ENCODE measurements around the gene ZNF791.
"Not testable (repeated sequence)": the region's sequence is repeated elsewhere in the genome, so short reads cannot be mapped to it uniquely, and the experiment has no call there.

ZNF791 gene

DNA sequence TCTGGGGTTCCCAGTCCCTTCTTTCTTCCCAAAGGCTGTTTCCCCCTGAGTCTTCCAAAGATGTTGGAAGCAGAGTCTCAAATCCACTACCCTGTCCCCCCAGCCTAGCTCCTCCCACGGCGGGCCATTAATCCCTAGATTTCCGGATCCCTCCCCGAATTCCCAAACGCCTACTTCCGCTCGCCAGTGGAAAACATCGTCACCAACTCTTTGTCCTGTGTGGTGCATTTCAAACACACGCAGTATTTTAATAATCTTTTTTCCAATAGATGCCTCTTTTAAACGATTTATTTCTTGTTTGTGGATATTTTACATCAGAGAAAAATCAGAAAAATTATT, 610 bp downstream of the ZNF791 start:
- peak overlapping the region; percentile 91 for H3K4me3 ChIP-seq (ENCODE audit: low read length)
- DNase-seq (ENCODE audit: low read depth), result peak; percentile 86
- TF ChIP-seq, protein P1, sequence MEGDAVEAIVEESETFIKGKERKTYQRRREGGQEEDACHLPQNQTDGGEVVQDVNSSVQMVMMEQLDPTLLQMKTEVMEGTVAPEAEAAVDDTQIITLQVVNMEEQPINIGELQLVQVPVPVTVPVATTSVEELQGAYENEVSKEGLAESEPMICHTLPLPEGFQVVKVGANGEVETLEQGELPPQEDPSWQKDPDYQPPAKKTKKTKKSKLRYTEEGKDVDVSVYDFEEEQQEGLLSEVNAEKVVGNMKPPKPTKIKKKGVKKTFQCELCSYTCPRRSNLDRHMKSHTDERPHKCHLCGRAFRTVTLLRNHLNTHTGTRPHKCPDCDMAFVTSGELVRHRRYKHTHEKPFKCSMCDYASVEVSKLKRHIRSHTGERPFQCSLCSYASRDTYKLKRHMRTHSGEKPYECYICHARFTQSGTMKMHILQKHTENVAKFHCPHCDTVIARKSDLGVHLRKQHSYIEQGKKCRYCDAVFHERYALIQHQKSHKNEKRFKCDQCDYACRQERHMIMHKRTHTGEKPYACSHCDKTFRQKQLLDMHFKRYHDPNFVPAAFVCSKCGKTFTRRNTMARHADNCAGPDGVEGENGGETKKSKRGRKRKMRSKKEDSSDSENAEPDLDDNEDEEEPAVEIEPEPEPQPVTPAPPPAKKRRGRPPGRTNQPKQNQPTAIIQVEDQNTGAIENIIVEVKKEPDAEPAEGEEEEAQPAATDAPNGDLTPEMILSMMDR (IDR thresholded peaks at IDR 0.05; ENCODE audit: insufficient read depth, low read depth, low read length, missing control alignments), result no peak

DNA sequence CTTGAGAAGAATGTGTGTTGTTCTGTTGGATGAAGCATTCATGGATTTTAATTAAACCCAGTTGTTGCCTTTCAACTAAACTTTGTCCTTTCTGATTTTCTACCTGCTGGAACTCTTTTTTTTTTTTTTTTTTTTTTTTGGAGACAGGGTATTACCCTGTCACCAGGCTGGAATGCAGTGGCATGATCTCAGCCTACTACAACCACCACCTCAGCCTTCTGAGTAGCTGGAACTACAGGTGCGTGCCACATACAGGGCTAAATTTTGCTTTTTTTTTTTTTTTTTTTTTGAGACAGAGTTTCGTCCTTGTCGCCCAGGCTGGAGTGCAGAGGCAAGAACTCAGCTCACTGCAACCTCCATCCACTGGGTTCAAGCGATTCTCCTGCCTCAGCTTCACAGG, 6.9 kb downstream of the ZNF791 start:
- no peak overlapping the region for H3K4me3 ChIP-seq (ENCODE audit: low read length)

DNA sequence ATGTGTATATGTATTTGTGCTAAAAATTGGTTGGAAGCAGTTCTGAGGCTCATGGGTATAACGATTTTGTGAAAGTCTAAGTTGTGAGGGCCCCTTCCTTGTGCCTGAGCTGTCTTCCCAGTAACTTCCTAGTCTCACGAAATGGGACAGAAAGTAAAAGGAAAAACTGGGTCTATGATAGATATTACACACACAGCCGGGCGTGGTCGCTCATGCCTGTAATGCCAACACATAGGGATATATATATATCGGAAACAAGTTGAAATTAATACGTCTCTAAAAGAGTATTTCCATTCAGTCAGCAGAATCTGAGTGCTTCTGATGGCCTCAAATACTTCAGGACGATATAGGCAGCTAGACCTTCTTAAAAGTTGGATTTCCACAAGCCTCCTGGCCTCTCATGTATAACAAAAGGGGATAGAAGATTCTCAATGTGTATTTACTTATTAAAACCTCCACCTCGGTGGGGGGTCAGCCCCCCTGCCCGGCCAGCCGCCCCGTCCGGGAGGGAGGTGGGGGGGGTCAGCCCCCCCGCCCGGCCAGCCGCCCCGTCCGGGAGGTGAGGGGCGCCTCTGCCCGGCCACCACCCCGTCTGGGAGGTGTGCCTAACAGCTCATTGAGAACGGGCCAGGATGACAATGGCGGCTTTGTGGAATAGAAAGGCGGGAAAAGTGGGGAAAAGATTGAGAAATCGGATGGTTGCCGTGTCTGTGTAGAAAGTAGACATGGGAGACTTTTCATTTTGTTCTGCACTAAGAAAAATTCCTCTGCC, 10.7 kb downstream of the ZNF791 start:
- not testable (repeated sequence) for DNase-seq (ENCODE audit: low read depth); H3K4me3 ChIP-seq (ENCODE audit: low read length)

More for the DNA sequence above, 6.9 kb downstream of the ZNF791 start:
- TF ChIP-seq, protein P1 (IDR thresholded peaks at IDR 0.05; ENCODE audit: insufficient read depth, low read depth, low read length, missing control alignments), result no peak
- DNase-seq (ENCODE audit: low read depth), result no peak

DNA sequence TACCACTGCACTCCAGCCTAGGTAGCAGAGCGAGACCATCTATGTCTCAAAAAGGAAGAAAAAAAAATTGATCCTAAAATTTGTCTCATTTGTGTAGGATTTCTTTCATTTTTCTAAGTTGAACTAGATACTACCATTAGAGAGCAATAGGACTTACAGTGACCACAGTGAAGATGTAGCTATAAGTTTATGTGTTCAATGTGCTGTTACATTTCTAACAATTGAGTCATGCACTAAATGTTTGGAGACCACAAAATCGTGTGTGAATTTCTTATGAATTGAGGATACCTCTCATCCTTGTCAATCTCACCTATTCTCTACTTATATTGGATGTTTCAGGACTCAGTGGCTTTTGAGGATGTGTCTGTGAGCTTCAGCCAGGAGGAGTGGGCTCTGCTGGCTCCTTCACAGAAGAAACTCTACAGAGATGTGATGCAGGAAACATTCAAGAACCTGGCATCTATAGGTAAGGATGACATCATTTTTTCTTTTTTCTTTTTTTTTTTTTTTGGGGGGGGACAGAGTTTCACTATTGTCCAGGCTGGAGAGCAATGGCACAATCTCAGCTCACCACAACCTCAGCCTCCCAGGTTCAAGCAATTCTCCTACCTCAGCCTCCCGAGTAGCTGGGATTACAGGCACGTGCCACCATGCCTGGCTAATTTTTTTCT, 12.8 kb downstream of the ZNF791 start:
- no peak overlapping the region for H3K4me3 ChIP-seq (ENCODE audit: low read length)
- DNase-seq (ENCODE audit: low read depth), result no peak
- TF ChIP-seq, protein P1 (IDR thresholded peaks at IDR 0.05; ENCODE audit: insufficient read depth, low read depth, low read length, missing control alignments), result no peak

DNA sequence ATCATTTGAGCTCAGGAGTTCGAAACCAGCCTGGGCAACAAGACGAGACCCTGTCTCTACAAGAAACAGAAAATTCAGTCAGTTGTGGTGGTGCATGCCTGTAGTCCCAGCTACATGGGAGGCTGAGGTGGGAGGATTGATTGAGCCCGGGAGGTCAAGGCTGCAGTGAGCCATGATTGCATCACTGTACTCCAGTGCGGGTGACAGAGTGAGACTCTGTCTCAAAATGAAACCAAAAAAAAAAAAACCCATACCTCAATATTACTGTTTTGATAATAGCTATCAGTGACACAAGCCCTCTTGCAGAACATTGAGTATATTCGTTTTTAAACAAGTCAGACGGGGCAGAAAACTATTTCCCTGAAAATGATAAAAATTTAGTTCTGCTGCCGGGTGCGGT, 16.2 kb downstream of the ZNF791 start:
- TF ChIP-seq, protein P1 (IDR thresholded peaks at IDR 0.05; ENCODE audit: insufficient read depth, low read depth, low read length, missing control alignments), result no peak
- DNase-seq (ENCODE audit: low read depth), result no peak
- H3K4me3 ChIP-seq (ENCODE audit: low read length), result no peak overlapping the region

DNA sequence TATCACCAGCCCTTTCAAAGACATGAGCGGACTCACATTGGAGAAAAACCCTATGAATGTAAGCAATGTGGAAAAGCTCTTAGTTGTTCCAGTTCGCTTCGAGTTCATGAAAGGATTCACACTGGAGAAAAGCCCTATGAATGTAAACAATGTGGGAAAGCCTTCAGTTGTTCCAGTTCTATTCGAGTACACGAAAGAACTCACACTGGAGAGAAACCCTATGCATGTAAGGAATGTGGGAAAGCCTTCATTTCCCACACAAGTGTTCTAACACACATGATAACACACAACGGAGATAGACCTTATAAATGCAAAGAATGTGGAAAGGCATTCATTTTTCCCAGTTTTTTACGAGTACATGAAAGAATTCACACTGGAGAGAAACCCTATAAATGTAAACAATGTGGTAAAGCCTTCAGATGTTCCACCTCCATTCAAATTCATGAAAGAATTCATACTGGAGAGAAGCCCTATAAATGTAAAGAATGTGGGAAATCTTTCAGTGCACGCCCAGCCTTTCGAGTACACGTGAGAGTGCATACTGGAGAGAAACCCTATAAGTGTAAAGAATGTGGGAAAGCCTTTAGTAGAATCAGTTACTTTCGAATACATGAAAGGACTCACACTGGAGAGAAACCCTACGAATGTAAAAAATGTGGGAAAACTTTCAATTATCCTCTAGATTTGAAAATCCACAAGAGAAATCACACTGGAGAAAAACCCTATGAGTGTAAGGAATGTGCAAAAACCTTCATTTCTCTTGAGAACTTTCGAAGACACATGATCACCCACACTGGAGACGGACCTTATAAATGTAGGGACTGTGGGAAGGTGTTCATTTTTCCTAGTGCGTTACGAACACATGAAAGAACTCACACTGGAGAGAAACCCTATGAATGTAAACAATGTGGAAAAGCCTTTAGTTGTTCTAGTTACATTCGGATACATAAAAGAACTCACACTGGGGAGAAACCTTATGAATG, 17.6 kb downstream of the ZNF791 start:
- TF ChIP-seq, protein P1 (IDR thresholded peaks at IDR 0.05; ENCODE audit: insufficient read depth, low read depth, low read length, missing control alignments), result no peak
- peak; percentile 11 for DNase-seq (ENCODE audit: low read depth)
- no peak overlapping the region for H3K4me3 ChIP-seq (ENCODE audit: low read length)

DNA sequence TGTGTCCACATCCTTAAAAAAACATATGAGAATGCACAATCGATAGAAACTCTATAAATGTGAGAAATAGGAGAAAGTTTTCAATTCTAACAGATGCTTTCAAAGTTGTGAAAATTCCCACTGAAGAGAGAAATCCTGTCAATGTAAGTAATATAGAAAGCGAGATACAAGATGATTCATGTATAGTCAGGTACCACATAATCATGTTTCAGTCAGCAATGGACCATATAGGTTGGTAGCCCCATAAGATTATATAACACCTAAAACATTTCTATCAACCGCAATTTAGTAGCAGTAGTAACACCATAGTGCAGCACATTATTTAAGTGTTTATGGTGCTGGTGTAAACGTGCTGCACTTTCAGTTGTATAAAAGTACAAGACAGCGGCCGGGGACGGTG, 18.5 kb downstream of the ZNF791 start:
- DNase-seq (ENCODE audit: low read depth), result no peak
- no peak overlapping the region for H3K4me3 ChIP-seq (ENCODE audit: low read length)
- TF ChIP-seq, protein P1 (IDR thresholded peaks at IDR 0.05; ENCODE audit: insufficient read depth, low read depth, low read length, missing control alignments), result no peak

Measured in epithelial cell of esophagus (primary cell).